Hepatocyte (in vitro differentiated cells): ENCODE measurements around the gene MYO1A.

Experiments used
- EZH2 ChIP-seq: fragments of 200-600 bp; sonication (generic); IDR thresholded peaks from 2 replicates; pipeline ENCODE4 v1.6.1; 2016; ENCODE audit warnings: antibody characterized with exemption, mild to moderate bottlenecking, borderline replicate concordance
- TF ChIP-seq, protein P1 (sequence below): fragments of 200-600 bp; sonication (generic); IDR thresholded peaks from 2 replicates; pipeline ENCODE4 v1.5.1; 2016; ENCODE audit warnings: antibody characterized with exemption, mild to moderate bottlenecking; ENCODE audit not compliant: poor library complexity

DNA sequence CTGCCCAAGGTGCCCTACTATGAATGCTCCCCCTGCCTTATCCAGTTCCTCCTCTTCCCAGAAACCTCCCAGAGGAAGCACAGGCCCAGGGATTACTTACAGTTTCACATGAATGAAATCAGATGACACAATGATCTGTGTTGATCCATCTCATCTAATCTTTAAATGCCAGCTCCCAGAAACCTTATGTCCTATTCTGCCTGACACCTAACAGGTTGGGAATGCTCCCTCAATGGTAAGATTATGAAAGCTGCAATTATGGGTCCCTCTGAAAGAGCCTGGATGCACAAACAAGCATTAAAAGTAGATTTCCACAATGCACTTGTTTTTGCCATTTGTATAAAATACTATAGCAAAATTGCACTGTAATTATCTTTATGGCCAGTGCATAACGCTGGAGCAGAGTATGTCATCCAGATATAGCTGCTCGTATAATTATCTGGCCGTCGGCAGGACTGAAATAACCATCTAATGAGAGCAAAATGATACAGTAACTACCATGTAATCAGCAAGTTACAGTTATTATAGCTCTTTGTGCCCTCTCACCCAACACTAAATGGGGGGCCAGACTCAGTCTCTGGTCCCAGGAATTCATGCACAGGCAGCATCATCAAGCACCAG lies 39.2 kb downstream of the MYO1A start:
- TF ChIP-seq, protein P1, sequence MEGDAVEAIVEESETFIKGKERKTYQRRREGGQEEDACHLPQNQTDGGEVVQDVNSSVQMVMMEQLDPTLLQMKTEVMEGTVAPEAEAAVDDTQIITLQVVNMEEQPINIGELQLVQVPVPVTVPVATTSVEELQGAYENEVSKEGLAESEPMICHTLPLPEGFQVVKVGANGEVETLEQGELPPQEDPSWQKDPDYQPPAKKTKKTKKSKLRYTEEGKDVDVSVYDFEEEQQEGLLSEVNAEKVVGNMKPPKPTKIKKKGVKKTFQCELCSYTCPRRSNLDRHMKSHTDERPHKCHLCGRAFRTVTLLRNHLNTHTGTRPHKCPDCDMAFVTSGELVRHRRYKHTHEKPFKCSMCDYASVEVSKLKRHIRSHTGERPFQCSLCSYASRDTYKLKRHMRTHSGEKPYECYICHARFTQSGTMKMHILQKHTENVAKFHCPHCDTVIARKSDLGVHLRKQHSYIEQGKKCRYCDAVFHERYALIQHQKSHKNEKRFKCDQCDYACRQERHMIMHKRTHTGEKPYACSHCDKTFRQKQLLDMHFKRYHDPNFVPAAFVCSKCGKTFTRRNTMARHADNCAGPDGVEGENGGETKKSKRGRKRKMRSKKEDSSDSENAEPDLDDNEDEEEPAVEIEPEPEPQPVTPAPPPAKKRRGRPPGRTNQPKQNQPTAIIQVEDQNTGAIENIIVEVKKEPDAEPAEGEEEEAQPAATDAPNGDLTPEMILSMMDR: no peak
- no peak for TF ChIP-seq EZH2
